Measurements from ENCODE around the gene NTHL1.

Gene NTHL1

DNA sequence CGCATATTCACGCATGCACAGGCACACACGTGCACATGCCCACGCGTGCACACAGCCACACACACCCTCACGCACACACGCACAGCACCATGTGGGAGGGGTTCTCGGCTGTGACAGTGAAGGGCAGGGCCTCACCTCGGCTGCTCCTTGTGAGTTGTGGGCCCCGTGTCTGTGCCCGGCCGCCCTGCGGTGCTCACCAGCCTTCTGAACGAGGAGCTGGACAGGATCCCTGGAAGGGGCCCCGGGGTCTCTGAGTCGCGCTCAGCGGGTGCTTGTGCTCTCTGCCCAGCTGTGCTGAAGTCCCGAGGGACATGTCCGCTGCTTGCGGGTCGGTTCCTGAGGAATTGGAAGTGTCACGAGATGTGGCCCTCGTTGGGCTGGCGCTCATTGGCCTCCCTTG lies 16.2 kb upstream of the NTHL1 start:
- DNase-seq (ENCODE audit: low read depth in 2 of 2): no peak

DNA sequence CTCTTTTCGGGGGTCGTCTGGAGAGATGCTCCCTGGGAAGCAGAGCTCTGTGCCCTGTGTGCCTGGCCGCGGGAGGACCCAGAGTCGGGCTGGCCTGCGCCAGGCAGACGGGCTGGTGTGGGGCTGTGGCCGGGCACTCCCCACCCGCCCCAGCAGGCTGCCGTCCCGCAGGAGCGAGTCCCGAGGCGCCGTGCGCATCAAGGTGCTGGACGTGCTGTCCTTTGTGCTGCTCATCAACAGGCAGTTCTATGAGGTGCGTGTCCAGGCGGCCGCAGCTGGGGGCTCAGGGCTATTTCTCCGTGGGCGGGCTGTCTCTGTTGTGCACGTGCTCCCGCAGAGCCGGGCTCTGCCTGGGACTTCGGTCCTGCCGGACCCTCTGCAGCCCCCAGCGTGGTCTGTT lies 15.2 kb upstream of the NTHL1 start:
- no peak for DNase-seq (ENCODE audit: low read depth in 2 of 2)

DNA sequence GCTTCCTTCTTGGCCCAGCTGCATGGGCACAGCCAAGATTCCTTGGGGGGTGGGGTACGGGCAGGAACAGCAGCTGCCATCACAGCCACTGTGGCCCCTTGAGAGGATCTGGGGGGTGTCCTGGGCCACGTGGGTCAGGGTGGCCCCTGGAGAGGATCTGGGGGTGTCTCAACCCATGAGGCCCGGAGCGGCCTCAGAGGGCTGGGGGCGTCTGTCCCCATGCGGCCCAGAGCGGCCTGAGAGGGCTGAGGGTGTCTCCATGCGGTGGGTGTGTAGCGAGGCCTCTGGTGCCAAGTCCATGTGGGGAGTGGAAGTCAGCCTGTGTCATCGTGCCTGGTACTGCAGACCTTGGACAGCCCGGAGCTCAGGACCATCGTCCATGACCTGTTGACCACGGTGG lies 13.9 kb upstream of the NTHL1 start:
- DNase-seq (ENCODE audit: low read depth in 2 of 2): no peak

DNA sequence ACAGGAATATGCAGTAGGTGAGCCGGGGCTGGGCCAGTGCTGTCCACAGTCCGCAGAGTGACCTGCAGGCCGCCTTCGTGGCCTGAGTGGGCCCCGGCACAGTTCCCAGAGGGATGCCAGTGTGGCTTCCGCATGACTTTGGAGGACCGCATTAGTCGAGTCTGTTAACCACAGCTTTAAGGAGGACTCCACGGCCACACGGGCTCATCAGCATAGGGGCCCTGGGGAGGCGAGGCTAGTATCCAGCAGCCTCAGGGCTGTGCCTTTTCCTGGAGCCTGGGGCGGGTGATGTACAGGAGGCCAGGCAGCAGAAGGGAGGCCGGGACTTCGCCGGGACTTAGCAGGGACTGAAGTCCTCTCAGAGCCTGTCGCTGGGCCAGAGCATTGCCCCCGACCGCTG lies 13.4 kb upstream of the NTHL1 start:
- DNase-seq (ENCODE audit: low read depth in 2 of 2): no peak

DNA sequence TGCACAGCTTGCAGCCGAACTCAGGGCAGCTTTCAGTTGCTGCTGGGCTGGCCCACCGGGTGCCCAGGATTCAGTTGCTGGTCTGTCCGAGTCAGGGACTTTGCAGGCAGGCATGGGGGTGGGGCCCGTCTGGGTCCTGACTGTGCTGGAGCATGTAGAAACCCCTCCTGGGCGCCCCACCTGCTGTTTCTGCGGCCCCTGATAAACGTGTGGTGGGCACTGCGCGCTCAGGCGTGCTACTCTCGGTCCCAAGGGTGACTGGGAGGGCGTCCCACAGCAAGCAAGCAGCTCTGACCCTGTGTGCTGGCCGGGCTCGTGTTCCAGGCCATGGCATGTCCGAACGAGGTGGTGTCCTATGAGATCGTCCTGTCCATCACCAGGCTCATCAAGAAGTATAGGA lies 12.7 kb upstream of the NTHL1 start:
- DNase-seq (ENCODE audit: low read depth in 2 of 2): no peak

DNA sequence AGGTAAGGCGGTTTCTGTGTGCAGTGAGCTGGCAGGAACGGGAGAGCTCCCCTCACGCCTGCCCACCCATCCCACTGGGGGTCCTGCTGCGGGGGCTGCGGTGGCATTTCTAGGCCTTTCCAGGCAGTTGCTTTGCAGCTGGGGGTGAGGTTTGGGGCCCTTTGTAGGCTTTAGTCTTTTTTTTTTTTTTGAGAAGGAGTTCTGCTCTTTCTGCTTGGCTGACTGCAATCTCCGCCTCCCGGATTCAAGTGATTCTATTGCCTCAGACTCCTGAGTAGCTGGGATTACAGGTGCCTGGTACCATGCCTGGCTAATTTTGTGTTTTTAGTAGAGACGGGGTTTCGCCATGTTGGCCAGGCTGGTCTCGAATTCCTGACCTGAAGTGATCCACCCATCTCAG lies 11.2 kb upstream of the NTHL1 start:
- no peak for DNase-seq (ENCODE audit: low read depth in 2 of 2)

DNA sequence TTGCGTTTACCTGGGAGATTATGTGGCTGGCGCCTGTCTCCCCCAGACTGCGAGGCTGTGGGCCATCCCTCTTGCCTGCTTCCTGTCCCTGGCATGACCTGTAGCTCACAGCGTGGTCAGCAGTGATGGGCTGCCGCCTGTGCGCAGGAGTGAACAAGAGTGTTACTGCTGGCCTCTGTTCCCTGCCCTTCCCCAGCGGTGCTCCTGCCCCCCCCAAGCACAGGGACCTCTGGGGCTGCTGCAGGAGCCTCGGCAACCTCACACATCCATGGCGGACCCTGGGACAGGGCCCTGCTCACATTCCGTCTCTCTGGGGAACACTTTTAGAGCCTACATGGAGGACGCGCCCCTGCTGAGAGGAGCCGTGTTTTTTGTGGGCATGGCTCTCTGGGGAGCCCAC lies 10.8 kb upstream of the NTHL1 start:
- DNase-seq (ENCODE audit: low read depth in 2 of 2): no peak

DNA sequence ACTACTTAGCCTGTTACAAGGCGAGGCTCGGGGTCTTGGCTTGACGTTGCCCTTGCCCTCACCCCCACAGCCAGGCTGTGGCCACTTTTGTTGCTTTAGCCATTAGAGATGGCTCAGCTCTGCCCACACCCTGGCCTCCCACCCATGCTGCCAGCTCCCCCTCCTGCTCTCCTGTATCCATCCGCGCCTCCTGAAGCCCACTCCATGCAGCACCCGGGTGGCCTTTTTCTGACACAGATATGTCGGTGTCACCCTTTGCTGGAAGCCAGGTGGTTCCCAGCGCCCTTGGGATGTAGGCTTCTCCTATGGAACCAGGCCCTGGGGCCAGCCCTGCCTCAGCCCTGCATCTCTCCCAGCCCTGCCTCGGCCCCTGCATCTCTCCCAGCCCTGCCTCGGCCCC lies 9.8 kb upstream of the NTHL1 start:
- DNase-seq (ENCODE audit: low read depth in 2 of 2): no peak

DNA sequence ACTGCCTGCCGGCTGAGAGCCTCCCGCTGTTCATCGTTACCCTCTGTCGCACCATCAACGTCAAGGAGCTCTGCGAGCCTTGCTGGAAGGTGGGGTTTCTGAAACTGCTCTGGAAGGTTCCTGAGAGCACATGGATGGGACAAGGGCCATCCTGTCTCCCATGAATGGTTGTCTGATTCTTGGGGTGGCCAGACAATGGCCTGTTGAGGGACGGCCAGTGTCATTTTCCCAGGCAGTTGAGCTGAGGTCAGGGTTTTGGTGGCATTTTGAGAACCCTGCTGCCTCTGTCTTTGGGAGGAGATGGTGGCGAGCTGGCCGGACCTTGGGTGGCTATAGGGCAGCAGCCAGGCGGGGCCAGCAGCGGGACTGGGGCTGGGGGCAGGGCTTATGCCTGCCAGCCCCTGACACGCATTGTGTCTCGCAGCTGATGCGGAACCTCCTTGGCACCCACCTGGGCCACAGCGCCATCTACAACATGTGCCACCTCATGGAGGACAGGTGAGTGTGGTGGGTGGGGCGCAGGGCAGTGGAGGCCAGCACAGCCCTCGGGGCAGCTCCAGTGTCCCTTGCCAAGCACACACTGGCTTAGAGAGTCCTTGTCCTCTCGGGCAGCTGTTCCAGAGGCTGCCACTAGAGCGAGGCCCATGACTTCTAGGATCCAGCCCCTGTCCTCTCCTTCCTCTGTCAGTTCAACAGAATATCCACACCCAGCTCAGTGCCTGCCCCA lies 9.2 kb upstream of the NTHL1 start:
- DNase-seq (ENCODE audit: low read depth in 2 of 2): no peak

DNA sequence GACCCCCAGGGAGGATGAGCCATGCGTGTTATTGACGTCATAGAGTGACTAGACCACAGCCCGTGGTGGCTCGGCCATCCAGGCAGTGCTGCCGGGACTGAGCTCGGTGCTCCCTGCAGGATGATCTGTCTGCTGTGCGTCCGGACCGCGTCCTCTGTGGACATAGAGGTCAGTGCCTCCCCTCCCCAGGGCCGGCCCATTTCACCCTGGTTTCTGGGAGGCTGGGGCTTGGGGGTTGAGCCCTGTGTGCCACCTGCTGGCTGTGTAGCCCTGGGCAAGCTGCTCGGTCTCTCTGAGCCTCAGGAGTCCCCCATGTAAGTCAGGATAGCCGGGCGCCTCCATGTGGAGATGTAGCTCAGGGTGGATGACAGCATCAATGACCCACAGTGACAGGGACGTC lies 8.4 kb upstream of the NTHL1 start:
- DNase-seq (ENCODE audit: low read depth in 2 of 2): no peak

DNA sequence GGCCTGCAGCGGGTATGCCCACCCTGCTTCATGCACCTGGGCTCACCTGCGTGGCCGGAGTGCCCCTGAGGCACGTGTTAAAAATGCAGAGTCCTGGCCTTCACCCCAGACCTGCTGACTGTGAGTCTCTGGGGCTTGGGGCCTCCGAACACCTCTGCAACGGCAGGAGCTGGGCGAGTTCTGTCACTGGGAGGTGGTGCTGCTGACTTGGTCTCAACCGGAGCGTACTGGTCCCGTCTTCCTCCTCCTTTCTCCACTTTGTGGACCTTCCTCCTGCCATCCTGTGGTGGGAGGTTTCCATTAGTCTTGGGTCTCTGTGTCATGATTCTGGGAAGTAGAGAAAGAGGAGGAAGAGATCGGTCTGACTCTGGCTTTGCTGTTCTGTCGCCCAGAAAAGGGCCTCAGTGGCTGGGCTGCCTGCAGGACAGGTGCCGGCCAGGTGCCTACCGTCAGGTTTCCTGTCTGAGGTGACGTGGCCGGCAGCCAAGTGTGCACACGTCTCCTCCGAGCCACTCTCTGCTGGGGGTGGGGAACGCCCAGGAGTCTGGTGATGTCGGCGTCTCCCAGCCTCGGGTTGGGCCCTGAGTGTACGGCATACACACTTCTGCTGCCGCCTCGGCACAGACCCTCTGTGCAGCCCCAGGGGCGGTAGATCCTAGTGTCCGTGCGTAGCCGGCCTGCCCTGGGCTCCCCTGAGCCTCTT lies 7.1 kb upstream of the NTHL1 start:
- DNase-seq (ENCODE audit: low read depth in 2 of 2): no peak

DNA sequence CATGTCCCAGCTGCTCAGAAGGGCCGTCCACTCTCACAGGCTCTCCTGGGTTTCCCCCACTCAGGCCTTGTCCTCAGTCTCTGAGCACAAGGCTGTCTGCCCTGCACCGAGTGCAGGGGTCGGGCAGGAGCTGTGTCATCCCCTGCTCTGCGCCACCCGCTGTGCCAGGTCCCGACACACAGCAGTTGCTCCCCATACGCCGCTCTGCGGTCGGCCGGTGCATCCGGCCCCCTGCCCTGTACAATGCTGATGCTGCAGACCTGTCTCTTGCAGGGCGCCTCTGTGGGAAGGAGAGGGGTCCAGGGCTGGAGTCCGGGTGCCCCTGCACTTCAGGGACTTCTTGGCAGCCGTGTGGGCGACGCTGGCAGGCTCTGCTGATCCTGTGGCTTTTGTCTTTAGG lies 6.3 kb upstream of the NTHL1 start:
- DNase-seq (ENCODE audit: low read depth in 2 of 2): no peak

DNA sequence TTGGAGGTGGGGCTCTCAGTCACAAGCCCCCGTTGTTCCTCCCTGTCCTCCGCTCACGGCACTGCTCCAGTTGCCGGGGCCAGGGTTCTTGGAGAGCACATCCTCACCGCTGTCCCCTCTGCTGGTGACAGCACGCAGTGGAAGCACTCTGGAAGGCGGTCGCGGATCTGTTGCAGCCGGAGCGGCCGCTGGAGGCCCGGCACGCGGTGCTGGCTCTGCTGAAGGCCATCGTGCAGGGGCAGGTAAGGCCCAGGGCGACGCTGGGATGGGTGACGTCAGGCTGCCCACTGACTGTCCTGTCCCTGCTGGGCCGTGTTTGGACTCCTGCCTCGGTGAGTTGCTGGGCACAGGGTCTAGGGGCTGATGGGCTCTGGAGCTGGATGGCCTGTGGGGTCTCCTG lies 5.6 kb upstream of the NTHL1 start:
- DNase-seq (ENCODE audit: low read depth in 2 of 2): no peak

DNA sequence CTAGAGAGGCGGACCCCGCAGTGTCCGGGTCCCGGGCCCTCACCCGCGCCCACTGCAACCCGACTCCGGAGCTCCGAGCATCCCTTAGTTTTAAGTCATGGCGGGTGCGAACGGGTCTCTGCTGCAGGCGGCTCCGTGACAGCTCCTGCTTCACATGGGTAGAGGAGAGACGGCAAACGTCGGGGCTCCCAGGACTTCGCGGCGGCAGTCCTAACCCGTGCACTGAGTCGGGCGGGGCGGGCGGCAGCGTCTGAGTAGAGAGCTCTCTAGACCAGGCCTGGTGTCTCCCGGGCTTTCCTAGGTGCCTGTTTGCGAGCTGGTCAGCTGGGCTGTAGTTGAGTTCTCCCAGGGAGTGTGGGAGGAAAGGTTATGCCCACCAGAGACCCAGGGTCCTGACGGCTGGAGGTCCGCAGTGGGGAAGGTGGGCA lies 496 bp upstream of the NTHL1 start:
- no peak for DNase-seq (ENCODE audit: low read depth in 2 of 2)

DNA sequence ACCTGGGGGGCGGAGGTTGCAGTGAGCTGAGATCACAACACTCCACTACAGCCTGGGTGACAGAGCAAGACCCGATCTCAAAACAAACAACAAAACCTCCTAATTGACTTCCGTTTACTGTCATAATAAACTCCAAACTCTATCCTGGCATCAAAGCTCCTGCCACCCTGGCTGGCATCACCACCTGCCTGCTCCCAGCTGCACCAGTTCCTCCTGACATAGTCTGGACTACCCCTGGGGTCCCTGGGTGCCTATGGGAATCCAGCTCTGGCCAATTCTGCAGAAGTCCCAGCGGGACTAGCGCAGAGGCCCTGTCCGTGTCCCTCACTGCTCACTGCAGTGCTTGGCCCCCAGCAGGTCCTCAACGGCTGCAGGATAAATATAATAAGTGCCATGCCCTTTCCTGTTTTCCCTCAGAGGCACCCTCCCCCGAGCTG lies 723 bp downstream of the NTHL1 start:
- DNase-seq (ENCODE audit: low read depth in 2 of 2): no peak

DNA sequence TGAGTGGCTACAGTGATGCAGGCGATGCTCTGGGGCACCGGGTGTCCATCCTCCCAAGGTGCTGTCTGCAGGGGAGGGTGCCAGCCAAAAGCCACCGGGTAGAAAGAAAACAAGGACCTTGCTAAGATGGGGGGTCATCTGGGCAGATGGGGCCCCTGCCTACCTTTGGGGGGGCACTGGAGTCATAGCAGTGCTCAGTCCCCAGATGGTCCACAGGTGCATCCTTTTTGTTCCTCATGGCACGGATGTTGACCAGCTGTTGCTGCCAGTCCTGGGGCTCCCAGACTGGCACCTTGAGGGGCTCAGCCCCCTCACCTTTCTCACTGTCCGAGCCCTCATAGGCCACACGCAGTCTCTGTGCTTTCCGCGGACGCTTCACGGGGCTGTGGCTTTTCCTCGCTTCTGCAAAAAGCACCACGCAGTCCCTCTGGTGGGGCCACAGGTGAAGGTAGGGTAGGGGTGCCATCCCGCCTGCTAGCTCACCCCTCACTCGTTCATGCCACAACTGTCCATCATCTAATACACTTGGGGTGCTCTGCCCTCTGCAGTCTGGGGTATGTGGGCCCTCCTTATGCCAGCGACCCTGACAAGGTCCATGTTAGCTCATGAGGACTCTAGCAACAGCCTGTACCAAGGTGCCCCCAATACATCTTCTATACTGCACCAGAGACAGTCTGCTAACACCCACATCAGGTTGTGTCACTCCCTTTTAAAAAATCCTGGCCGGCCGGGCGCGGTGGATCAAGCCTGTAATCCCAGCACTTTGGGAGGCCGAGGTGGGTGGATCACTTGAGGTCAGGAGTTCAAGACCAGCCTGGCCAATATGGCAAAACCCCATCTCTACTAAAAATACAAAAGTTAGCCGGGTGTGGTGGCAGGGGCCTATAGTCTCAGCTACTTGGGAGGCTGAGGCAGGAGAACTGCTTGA lies 1.4 kb downstream of the NTHL1 start:
- no peak for DNase-seq (ENCODE audit: low read depth in 2 of 2)

DNA sequence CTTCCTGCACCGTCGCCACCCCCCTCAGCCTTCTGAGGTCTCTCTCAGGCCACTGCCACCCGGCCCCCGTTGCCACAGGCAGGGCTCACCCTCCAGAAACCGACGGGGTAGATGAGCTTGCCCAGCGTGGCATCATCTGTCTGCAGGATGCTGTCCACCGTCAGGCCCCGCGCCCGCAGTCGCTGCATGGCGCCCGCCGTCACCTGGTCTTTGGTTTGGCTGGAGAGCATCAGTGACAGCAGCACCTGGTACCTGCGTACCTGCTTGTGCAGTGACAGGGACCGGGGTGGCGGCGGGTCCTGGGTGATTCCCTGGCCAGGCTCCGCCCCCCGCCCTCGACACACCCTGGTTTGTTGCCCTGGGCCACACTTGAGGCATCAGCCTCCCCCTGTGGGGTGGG lies 3.1 kb downstream of the NTHL1 start:
- DNase-seq (ENCODE audit: low read depth in 2 of 2): no peak

DNA sequence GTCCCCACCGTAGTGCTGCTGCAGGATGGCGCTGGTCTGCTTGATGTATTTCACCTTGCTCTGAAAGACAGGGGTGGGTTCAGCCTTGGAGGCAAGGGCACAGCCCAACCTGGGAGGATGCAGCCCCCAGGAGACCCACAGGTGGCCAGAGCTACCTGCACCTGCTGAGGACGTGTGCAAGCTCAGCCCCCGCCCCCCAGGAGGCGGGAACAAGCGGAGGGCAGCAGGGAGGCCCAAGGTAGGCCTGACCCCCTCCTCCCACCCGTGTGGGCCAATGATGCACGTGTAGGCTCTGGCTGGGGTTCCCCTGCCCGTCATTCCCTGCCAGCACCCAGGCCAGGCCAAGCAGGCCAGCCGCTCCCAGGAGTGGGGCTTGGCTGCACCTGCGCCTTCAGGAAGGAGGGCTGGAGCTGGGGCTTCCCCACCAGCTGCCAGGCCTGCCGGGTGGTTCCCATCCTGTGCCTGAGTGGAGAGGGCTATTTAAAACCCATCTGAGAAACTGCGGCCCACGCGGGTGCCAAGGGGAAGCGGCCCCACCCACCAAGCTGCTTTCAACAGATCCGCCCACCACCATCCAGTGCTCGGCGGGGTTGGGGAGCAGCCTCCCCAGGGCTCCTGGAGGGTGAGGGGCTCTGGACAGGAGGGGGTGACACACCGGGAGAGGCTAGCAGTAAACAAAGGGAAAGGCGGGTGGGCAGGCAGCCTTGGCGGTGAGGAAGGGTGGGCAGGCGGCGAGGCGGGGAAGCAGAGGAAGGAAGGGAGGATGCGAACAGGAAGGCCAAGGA lies 3.8 kb downstream of the NTHL1 start:
- DNase-seq (ENCODE audit: low read depth in 2 of 2): no peak

DNA sequence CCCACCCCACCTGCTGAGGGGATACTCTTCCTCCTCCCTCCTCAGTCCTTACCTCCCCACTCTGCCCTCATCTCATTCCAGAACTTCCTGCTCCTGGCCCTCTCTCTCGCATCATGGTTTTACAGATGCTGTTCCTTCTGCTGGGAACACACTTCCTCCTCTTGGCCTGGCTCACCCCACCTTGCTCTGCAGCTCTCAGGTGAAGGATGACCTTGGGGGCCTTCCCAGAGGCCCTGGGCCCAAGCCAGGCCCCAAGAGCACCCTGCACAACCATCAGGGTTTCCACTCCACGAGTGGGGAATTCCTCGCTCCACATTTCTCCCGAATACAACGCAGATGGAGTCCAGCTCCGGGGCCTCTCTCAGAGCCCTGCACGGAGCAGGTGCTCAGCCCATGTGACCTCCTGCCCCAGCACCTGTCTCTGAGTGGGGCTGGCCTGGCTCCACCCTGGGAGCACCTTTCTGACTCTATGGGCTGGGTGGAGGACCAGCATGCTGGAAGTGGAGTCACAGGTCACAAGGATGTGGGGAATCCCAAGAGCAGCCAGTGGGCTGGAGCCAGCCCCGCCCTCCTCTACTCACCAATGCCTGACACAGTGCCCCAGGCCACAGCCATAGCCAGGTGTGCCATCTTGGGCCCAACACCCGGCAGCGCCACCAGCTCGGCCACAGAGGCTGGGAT lies 4.5 kb downstream of the NTHL1 start:
- no peak for DNase-seq (ENCODE audit: low read depth in 2 of 2)

DNA sequence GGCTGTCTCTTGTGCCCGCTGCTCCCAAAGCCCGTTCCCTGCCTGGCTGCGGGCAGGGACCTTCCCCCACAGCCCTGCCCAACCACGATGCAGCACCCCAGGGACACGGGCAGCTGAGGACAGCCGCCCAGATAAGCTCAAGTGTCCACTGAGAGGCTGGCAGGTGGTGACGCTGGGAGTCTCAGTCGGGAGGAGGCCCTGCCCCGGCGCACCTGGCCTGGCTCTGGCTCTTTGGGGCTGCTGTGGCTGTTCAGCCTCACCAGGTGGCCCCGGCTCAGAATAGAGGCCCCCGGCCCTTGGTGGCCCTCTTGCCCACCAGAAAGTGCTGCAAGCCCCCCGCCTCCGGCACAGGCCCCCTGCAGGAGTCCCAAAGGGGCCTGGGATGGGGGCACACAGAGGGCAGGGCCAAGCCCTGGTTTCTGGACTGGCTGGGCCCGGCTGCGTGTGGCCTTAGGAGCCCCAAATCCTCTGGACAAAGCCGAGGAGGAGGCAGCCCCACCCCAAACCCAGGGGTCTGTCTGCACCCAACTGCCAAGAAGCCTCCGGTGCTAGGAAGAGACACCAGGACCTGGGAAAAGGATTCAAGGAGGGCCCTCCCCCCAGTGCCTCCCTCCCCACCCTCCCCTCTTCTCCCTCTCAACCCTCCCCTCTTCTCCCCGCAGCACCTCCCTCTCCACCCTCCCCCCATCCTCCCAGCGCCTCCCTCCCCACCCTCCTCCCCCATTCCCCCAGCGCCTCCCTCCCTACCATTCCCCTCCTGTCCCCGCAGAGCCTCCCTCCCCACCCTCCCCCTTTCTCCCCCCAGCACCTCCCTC lies 5.3 kb downstream of the NTHL1 start:
- no peak for DNase-seq (ENCODE audit: low read depth in 2 of 2)
